CD4-positive, alpha-beta T cell treated with Interleukin-21 for 1 hour (primary cell): Measurements from ENCODE around the gene COX7B2.

ENCODE experiments used
- DNase-seq: peaks from one replicate; pipeline ENCODE4 v3.0.0-alpha.2; 2020

Gene COX7B2

DNA sequence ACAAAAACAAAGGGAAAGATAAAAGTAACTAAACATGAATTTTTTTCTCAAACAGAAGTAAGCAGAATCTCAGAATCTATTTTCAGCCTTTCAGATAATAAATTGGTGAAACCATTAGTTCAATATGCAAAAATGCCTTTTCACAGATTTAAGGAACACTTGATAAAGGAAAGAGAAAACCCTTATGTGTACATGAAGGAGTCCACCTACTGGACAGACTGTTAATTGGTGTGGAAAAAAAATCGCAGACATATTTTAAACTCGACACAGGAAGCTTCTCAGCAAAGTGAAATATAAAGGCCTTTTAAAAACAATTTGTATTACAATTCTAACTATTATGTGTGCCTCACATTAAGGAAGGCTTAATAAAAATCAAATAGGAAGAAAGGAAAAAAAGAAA is 22.3 kb downstream of the COX7B2 start:
- DNase-seq = no peak

DNA sequence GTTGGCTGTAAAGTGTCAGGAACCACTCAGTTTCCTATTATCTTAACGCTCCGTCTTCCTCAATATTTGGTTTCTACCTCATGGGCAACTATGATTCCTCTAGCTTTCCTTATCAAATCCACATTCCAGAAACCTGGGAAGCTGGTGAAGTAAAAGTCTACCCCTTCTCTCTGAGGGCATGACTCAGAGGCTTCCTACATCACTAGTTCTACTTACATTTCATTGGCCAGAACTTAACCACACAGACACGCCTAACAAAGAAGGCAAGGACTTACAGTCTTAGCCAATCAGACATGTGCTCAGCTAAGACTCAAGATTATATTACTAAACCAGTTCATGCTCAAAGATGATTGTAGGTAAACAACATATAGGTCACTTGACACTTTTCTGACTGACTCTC is 30.4 kb downstream of the COX7B2 start:
- no peak for DNase-seq

DNA sequence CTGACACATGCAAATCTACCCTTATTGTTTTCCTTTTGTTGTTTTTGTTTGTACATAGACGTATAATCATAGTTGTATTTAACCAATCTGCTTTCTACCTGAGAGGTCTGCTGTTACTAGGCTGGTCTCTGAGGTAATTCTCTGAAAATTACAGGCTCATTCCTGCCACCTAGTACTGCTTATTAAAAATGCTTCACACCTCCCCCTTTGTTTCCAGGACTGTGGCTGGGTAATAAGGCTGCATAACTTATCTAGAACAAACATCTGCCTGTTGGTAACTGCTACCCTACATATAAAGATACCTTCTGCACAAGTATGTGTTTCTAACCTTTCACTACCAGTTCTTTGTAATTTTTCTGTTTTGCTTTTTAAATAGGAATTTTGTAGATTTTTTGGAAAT is 34.2 kb downstream of the COX7B2 start:
- no peak for DNase-seq

DNA sequence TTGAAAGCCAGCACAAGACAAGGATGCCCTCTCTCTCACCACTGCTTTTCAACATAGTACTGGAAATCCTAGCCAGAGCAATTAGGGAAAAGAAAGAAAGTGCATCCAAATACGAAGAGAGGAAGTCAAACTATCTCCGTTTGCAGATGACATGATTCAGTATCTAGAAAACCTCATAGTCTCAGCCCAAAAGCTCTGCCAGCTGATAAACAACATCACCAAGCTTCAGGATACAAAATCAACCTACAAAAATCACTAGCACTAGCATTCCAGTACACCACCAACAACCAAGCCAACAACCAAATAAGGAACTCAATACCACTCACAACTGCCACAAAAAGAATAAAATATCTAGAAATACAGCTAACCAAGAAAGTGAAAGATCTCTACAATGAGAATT is 38.6 kb downstream of the COX7B2 start:
- DNase-seq = no peak

DNA sequence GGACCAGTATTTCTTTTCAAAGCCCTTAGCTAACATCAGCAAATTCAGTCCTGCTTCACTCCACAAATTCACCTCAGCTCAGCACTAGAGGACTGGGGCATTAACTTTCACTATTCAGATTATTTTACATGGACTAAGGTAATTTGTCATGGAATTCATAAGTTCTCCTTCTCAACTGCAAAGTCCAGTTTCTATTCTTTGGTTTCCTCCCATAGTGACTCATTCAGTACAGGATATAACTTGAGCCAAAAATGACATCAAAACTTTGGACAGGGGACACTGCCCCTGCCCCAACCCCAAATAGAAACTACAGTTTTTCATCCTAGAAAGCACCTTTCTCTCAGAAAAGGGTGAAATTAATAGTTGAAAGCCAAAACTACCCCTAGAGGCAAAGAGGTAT is 52.7 kb downstream of the COX7B2 start:
- DNase-seq = no peak

DNA sequence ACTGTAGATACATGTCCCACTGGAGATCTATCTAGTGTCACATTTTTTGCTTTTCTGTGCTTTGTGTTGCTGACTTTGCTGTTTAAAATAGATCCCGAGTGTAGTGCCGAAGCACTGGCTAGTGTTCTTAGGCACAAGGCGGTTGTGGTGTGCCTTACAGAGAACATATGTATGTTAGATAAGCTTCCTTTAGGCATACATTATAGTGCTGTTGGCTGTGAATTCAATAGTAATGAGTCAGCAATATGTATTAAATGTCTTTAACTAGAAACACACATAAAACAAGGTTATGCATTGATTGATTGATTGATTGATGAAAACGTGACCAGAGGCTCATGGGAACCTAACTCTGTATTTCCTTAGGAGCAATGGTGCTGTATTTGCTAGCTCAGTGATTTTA is 56.2 kb downstream of the COX7B2 start:
- no peak for DNase-seq

DNA sequence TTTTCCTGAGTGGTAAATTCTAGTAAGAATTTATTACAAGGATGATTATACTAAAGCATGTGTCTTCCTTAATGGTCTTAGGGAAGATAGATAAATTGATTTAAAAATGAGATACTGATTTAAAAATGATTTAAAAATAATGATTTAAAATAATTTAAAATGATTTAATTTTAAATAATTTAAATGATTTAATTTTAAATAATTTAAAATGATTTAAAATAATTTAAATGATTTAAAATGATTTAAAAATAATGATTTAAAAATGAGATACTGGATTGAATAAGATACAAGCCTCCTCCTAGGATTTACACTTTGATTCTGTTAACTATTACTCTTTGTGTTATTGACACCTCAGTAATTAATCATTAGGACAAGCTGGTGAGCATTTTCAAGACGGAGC is 59.0 kb downstream of the COX7B2 start:
- DNase-seq = no peak

DNA sequence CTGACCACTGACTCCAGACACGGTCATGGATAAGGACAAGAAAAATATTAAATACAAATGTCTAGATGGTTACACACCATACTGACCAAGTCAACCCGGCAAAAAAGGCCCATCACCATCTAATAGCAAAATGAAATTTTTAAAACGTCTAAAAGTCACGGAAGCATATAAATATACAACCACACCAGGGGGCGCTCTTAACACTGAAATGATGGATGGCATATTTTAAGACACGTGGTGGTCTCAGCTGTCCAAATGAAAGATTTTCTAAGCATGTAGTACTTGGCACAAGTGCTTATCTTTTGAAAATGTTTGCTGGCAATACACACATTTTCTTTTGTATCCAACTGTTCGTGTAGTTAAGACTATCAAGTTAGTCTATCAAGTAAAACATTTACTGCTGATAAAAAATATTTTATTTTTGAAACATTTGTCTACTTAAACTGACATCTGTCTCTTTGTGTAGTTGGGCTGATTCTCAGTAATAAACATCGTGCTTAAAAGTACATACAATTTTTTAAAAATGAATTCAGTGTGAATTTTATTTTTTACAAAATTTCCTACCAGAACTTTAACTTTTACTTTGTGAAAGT is 64.6 kb downstream of the COX7B2 start:
- peak; percentile 51 for DNase-seq

DNA sequence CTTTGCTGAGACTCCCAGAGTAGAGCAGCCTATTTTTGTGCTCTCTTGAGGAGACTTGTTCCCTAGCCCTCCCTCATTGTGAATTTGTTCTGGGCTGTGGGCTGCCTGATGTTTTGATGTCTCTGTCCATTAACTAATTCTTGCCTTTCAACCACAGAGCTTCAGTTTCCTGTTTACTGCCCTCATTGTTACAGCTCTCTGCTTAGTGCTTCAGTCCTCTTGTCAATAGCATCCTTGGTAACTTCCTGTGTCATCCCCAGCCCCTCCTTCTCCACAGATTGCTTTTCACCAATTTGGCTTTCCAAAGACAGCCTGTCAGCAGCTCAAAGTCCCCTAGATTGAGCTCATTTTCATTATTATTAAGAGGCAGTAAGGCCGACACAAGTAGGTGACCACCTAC is 69.9 kb downstream of the COX7B2 start:
- DNase-seq = peak; percentile 7

DNA sequence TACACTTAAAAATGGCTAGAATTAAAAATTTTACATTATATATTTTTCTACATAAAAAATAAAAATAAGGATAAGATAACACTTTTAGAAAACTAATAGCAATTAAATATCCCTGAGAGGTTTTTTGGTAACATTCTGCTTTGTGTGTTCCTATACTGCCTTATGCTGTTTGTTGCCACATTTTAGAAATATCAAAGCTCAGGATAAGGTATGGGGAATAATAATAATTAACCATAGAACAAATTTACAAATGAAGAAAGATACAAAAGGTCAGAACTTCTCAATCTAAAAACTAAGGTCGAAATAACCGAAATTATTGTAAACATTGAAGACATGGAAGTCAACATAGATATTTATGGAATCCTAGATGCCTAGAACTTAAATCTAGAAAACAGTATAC is 71.4 kb downstream of the COX7B2 start:
- no peak for DNase-seq

DNA sequence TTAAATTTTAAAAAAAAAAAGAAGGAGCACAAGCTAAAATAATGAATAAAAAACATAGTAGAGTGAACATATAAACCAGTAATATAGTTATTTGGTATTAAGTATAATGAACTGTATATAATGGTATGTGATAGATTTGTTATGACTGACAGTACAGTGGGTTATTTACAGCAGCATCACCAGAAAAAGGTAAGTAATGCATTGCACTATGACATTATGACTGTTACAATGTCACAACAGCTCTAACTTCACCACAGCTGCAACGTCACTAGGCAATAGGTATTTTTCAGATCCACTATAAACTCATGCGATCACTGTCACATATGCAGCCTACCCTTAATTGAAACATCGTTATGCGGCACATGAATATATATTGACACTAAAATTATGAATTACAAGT is 72.5 kb downstream of the COX7B2 start:
- DNase-seq = no peak

DNA sequence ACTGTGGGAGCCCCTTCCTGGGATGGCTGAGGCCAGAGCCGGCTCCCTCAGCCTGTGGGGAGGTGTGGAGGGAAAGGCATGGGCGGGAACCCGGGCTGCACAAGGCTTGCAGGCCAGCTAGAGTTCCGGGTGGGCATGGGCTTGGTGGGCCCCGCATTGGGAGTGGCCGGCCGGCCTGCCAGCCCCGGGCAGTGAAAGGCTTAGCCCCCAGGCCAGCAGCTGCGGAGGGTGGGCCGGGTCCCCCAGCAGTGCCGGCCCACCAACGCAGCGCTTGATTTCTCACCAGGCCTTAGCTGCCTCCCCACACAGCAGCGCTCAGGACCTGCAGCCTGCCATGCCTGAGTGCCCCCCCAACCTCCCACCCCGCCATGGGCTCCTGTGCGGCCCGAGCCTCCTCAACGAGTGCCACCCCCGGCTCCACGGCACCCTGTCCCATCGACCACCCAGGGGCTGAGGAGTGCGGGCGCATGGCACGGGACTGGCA is 78.0 kb downstream of the COX7B2 start:
- no peak for DNase-seq

DNA sequence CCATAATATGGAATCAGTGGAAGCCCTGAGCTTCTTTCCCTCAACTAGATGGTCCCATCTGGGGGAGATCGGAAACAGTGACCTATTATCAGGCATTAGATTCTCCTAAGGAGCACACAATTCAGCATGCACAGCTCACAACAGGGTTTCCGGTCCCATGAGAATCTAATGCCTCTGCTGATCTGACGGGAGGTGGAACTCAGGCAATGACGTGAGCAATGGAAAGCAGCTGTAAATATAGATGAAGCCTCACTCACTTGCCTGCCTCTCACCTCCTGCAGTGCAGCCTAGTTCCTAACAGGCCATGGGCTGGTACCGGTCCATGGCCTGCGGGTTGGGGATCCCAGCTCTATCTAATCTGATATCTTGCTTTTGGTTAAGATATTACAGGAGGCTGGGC is 88.9 kb downstream of the COX7B2 start:
- no peak for DNase-seq

DNA sequence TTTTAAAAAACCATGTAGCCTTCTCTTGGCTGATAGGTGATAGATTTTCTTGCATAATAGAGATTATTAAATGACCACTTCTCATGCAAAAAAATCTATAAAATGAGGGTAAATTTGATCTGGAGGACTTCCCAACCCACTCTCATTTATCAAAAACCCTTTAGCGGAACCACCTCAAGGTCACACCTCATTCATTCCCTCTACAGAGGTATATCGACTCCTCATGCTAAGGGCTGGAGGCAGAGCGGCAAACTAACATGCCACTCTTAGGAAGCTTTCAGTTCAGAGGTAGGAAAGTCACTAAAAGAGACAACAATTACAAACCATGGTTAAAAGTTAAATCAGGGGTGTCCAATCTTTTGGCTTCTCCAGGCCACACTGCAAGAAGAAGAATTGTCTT is 90.0 kb downstream of the COX7B2 start:
- no peak for DNase-seq

DNA sequence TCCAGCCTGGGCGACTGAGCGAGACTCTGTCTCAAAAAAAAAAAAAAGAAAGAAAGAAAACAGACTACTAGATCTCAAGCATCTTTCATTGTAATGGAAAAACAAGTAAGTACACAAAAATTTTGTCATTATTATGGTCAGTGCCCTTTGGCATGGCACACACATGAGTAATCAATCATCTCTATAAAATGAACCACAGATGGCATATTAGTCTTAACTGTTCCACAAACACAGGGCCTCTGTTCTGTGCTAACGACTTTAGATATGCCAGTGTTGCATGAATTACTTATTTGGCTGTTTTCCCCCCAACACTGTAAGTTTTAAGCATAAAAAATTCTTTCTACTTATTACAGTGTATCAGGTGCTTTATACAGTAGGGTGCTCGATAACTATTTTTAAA is 90.4 kb downstream of the COX7B2 start:
- DNase-seq = no peak

DNA sequence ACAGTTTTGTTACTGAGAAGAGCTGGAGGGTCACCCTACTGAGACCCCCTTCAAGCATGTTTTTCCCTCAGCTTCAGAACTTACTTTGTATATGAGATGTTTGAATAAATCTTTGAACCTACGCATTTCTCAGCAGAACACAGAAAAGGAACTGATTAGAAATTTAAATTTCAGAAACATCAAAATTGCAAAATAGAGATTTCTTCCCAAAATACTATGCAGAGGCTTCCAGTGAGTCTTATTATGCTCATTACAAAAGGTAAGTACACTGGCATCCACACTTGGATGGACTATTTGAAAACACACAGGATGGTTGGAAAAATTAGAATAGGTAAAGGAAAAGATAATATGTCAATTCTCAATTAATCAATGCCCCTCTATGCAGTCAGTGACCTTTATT is 91.2 kb downstream of the COX7B2 start:
- DNase-seq = no peak

DNA sequence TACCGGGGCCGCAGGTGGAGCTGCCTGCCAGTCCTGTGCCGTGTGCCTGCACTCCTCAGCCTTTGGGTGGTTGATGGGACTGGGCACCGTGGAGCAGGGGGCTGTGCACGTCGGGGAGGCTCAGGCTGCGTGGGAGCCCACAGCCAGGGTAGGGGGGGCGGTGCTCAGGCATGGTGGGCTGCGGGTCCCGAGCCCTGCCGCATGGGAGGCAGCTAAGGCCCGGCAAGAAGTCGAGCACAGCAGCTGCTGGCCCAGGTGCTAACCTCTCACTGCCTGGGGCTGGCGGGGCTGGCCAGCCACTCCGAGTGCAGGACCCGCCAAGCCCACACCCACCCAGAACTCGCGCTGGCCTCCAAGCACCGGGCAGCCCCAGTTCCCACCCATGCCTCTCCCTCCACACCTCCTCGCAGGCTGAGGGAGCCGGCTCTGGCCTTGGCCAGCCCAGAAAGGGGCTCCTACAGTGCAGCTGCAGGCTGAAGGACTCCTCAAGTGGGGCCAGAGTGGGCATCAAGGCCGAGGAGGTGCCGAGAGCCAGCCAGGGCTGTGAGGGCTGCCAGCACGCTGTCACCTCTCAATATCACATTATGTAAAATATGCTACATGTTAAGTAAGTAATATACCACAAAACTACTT is 104.1 kb downstream of the COX7B2 start:
- DNase-seq = no peak

DNA sequence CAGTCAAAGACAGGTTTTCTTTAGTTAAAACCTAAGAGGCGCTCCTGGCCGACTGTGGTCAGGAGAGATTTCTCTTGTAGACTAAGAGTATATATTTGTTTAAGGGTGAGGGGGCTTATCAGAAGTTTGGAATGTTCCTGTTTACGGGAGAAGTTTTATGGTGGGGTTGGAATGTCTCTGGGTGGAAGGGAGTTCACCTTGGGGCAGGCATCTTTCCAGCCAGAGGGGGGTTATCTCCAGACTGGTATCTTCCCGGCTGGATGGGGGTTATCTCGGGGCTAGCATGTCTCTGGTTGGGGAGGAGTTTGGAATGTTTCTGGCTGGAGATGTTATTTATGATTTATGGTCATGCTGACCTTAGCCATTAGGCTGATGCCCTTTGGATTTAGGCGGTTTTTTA is 116.0 kb downstream of the COX7B2 start:
- DNase-seq = no peak

DNA sequence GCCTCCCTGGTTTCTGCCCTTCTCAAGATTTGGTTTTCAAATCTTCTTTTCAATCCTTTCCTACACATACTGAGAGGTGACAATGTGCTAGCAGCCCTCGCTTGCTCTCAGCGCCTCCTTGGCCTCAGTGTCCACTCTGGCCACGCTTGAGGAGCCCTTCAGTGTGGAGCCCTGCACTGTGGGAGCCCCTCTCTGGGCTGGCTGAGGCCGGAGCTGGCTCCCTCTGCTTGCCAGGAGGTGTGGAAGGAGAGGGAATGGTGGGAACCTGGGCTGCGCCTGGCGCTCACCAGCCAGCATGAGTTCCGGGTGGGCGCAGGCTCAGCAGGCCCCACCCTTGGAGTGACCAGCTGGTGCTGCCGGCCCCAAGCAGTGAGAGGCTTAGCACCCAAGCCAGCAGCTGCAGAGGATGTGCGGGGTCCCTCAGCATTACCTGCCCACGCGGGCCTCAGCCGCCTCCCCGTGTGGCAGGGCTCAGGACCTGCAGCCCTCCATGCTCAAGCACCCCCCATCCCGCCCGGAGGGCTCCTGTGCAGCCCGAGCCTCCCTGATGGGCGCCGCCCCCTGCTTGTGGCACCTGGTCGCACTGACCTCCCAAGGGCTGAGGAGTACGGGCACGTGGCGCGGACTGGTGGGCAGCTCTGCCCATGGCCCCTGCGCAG is 127.5 kb downstream of the COX7B2 start:
- DNase-seq = no peak

DNA sequence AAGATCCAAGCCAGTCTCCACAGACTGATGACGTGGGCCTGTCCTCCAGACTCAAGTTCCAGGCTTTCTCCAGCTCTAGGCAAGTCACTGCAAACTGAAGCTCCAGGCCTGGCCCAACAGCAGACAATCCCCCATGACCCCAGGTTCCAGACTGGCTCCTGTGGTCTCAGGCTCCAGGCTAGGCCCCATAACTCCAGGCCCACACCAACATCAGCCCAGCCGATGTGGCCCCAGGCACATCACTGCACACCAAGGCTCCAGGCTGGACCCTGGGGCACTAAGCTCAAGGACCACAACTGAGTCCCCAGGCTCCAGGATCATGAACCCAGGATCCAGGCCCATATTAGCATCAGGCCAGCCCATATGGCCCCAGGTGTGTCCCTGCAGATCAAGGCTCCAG is 143.6 kb downstream of the COX7B2 start:
- no peak for DNase-seq

DNA sequence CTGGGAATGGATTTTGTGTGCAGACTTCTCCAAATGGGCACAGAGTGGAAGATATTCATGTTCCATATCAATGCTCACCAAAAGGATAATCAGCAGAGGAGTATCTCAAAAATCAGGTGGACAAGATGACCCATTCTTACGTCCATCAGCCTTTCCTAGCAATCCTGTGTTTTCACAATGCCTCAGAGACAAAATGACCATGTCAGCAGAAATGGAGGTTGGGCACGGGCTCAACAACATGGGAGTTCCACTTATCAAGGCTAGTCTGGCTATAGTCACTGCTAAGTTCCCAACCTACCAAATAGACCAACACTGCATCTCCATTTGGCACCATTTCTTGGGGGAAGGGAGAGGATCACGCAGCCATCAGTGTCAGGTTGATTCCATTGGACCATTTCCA is 179.0 kb downstream of the COX7B2 start:
- DNase-seq = no peak

DNA sequence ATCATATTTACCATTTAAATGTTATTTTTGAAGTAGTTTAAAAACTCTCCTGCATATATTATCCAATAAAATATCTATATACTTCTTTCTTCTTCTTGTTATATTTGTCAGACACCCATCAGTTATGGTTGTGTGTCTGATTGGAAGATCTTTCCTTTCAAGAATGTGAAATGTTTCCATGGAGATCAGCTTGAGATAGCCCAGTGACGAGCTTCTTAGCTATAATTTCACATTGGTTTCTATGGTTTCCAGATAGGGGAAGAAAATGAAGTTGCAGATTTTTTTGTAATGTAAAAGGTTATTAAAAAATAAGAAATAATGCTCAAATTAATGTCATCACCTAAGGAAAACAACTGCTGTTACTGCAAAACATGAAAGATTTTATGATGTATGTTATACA is 189.0 kb downstream of the COX7B2 start:
- no peak for DNase-seq

DNA sequence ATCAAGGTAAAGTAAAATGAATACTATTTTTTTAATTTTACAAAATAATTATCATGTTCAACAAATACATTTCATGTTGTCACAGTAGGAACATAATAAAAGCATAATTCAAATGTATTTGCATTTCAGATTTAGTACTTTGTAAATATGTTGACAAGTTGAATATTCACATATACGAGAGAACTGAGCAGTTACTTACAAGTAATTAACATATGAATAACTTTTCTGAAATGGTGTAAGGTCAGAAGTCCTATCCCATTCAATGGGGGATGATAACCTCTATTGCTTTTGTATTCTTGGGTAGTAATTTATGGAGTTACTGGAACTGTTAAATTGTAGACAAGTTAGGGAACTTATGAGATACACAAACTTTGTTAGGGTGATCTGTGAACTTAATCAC is 191.1 kb downstream of the COX7B2 start:
- DNase-seq = no peak

DNA sequence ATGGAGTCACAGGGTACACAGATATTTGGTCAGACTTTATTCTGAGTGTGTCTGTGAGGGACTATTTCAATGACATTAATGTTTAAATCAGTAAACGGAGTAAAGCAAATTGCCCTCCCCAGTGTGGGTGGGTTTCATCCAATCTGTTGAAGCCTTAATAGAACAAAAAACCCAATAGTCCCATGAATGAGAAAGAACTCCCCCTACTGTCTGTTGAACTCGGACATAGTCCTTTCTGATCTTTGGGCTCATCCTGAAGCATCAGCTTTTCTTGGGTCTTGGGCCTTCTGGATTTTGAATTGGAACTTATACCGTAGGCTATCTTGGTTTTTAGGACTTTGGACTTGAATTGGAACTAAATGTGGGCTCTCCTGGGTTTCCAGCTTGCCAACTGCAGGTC is 193.6 kb downstream of the COX7B2 start:
- DNase-seq = no peak

DNA sequence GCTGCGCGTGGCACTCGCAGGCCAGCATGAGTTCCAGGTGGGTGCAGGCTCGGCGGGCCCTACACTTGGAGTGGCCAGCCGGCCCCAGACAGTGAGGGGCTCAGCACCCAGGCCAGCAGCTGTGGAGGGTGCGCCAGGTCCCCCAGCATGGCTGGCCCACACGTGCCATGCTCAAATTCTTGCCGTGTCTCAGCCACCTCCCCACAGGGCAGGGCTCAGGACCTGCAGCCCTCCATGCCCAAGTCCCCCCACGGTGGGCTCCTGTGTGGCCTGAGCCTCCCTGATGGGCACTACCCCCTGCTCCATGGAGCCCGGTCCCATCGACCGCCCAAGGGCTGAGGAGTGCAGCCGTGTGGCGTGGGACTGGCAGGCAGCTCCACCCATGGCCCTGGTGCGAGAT is 210.2 kb downstream of the COX7B2 start:
- DNase-seq = no peak
